ENCODE measurements around the gene GSK3B. TPM values are rescaled to one million over a fixed set of nuclear protein-coding genes. Genes with fewer than 3 reads are reported as not detected.

Gene GSK3B
- total and polyA plus RNA-seq, 12 donors: 7.5 to 57.1 (median 46.1) TPM

DNA sequence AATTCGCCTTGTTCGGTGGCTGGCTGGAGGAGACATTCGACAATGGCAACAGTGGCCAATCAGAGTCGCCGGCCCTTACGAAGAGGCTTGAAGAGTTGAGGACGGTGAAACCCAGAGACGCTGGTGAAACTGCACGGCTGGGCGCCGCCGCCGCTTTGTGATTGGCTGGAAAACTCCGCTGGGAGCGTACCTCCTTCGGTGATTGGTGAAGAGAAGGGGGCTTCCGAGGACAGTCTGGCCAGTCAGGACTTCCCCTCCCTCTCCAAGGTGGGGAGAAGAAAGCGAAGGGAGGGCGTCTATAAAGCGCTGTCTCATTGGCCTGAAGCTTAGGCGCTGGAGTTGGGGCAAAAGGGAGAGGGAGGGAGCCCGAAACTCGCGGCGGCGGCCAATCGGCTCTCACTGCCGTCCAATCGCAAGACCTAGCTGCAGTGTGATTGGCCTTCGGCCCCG is 554 bp upstream of the GSK3B start:
- 0% methylated on average over 31 of the region's 31 CpGs for WGBS, 2 donors
- Histone ChIP-seq H3K9me3 (no peaks in the 10 kb centered on the region), H3K36me3 (peaks cover 0 to 21% (median 0%) of the 10 kb centered on the region in 9 donors), H3K27ac (peak overlapping the region; percentile 98 to 100 (median 99)), H3K4me1 (peaks cover 0 to 37% (median 32%) of the 10 kb centered on the region in 9 donors), H3K27me3 (no peaks in the 10 kb centered on the region), H3K4me3 (peak overlapping the region; percentile 74 to 95 (median 86))
- ATAC-seq (peak; percentile 84 to 93 (median 90)), DNase-seq (peak; percentile 97 to 100)
- TF ChIP-seq, protein P1, sequence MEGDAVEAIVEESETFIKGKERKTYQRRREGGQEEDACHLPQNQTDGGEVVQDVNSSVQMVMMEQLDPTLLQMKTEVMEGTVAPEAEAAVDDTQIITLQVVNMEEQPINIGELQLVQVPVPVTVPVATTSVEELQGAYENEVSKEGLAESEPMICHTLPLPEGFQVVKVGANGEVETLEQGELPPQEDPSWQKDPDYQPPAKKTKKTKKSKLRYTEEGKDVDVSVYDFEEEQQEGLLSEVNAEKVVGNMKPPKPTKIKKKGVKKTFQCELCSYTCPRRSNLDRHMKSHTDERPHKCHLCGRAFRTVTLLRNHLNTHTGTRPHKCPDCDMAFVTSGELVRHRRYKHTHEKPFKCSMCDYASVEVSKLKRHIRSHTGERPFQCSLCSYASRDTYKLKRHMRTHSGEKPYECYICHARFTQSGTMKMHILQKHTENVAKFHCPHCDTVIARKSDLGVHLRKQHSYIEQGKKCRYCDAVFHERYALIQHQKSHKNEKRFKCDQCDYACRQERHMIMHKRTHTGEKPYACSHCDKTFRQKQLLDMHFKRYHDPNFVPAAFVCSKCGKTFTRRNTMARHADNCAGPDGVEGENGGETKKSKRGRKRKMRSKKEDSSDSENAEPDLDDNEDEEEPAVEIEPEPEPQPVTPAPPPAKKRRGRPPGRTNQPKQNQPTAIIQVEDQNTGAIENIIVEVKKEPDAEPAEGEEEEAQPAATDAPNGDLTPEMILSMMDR (IDR thresholded peaks at IDR 0.05): no peak
- intact Hi-C loops (cut with DNase I): loop anchor here in 7 of 10 donors (5.0 to 10.0 kb wide), 7 partner anchors 38 to 330 kb away; partner anchors contain the start of gene LRRC58 (in 1 of the 7)

DNA sequence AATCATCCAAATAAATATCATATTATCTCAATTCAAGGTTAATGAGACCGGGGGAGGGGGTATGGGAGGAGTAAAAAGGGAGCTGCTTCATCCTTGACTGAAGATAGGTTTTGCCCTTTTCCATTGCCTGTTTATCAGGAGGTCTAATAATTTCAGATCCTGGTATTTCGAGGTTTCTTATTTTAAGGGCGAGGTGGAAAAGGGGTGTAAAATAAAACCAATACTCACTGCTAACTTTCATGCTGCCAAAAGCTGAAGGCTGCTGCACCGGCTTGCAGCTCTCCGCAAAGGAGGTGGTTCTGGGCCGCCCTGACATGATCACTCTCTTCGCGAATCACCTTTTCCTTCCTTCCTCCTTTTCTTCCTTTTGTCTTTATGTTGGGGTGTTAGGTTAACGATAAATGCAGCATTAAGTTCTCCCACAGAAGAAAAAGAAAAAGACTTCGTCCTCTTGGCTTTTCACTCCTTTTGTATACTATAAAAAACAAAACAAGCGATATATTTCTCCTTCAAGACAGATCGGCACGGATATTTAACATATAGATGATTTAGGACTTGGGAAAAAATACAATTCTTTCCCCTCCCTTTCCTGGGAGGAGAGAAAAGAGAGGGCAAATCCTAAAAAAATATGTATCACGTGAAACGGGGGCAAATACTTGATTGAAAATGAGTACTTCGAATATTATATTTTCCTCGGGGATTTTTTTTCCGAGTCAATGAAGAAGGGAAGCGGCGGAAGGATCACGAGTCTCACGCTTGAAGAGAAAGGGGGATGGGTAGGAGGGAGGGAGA is 932 bp downstream of the GSK3B start:
- TF ChIP-seq, protein P1 (IDR thresholded peaks at IDR 0.05): no peak
- DNase-seq (peak in 1 of 2 donors; percentile 84), ATAC-seq (no peak)
- 0 to 1% methylated on average over 22 of the region's 22 CpGs for WGBS, 2 donors
- peak overlapping the region; percentile 74 to 94 (median 85) for H3K4me3 ChIP-seq
- H3K36me3 ChIP-seq: peaks cover 0 to 7% (median 0%) of the 10 kb centered on the region in 9 donors
- peaks cover 0 to 52% (median 46%) of the 10 kb centered on the region in 9 donors for H3K4me1 ChIP-seq
- H3K27ac ChIP-seq: peak overlapping the region; percentile 98 to 100 (median 99)
- intact Hi-C loops (cut with DNase I): loop anchor here in 6 of 10 donors (5.0 to 10.0 kb wide), 7 partner anchors 36 to 331 kb away; partner anchors contain the start of gene LRRC58 (in 1 of the 6)
- H3K27me3 ChIP-seq: no peaks in the 10 kb centered on the region
- no peaks in the 10 kb centered on the region for H3K9me3 ChIP-seq

DNA sequence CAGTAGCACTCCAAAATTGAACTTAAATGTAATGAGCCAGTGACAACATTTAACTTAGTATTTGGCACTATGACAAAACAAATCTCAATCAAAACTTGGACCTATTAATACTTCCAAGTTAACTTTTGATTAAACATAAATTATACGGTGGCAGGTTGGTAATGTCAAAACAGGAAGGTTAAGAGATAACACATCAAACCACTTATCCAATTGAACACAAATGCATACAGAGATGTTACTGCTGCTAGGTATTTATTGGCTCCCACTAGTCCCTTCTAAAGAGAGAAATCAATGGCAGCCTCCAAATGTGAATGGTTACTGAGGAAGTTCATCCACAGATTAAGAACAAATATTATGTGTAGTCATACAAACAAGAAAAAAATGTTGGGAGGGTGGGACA is 1.8 kb downstream of the GSK3B start:
- Histone ChIP-seq H3K4me1 (peaks cover 0 to 51% (median 43%) of the 10 kb centered on the region in 9 donors), H3K36me3 (no peaks in the 10 kb centered on the region), H3K4me3 (peak overlapping the region; percentile 74 to 94 (median 85)), H3K9me3 (no peaks in the 10 kb centered on the region), H3K27me3 (no peaks in the 10 kb centered on the region), H3K27ac (peak overlapping the region in 6 of 10 donors; percentile 98 to 100 (median 99))
- ATAC-seq: no peak
- WGBS, 2 donors: 0 to 3% methylated on average over 1 of the region's 1 CpG
- intact Hi-C loops (cut with DNase I): loop anchor here in 6 of 10 donors (5.0 to 10.0 kb wide), 7 partner anchors 35 to 332 kb away; partner anchors contain the start of gene LRRC58 (in 1 of the 6)
- TF ChIP-seq, protein P1 (IDR thresholded peaks at IDR 0.05): no peak
- no peak for DNase-seq

DNA sequence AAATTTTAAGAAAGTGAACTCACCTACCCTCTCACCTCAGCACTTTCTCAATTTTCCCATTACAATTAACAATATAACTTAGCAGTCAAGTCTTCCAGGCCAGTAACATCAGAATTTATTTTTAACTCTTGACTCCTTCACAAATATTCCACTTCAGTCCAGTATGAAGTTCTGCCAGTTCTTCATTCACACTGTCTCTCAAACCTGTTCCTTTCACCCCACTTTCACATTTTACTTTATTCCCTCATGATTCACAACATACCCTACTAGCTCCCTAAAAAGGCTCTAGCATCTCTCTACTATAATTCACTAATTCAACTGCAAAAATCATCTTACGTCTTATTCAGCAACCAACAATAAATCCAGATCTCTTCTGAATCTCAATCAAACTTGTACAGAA is 3.8 kb downstream of the GSK3B start:
- peak overlapping the region in 9 of 10 donors; percentile 74 to 94 (median 86) for H3K4me3 ChIP-seq
- ATAC-seq (no peak), DNase-seq (no peak)
- TF ChIP-seq, protein P1 (IDR thresholded peaks at IDR 0.05): no peak
- no peaks in the 10 kb centered on the region for H3K9me3 ChIP-seq
- H3K36me3 ChIP-seq: no peaks in the 10 kb centered on the region
- intact Hi-C loops (cut with DNase I): loop anchor here in 6 of 10 donors (2.0 to 10.0 kb wide), 8 partner anchors 33 to 334 kb away; partner anchors contain the start of gene LRRC58 (in 1 of the 6)
- WGBS, 2 donors: 20 to 46% methylated on average over 1 of the region's 1 CpG
- H3K4me1 ChIP-seq: peaks cover 0 to 47% (median 33%) of the 10 kb centered on the region in 9 donors
- no peaks in the 10 kb centered on the region for H3K27me3 ChIP-seq
- H3K27ac ChIP-seq: peak overlapping the region in 5 of 10 donors; percentile 12 to 99 (median 48)

Data from heart right ventricle (tissue), 16 donors.